Measurements from ENCODE around the gene OCA2.
"Not testable (repeated sequence)": the region's sequence is repeated elsewhere in the genome, so short reads cannot be mapped to it uniquely, and the experiment has no call there.

Gene OCA2

DNA sequence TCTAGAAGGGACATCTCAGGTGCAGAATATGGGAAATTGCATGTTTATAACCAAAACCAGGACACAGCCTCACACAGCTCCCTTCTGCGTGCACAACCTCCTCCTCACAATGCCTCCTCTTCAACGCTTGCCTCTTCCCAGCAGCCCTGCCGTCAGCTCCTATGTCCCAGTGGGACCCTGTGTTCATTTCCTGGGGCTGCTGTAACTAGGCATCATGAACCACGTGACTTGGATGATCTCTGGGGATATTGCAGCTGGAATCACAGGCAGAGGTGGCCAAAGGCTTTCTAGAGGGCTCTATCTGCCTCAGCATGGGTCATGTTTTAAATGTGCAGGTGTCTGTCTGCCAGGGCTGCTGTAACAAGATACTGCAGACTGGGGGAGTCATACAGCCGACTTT is 375.3 kb downstream of the OCA2 start:
- DNase-seq (ENCODE audit: low read depth), result no peak

DNA sequence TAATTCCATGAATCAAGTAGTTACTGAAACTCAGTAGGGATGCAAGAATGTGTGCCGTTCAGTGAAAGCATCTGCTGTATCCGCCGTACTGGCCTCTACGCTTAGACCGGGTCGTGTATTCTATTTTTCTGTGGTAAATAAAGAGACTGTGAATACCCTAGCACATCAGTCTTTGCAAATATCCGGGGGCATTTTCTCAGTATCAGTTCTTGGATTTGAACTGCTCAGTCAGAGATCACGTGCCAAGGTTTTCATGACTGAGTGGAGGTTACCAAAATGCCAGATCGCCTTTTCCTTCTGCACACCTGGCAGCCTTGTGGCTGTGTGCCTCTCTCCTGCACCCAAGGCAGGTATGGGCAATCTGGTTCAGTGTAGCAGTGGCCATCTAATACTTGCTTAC is 377.0 kb downstream of the OCA2 start:
- DNase-seq (ENCODE audit: low read depth), result no peak

DNA sequence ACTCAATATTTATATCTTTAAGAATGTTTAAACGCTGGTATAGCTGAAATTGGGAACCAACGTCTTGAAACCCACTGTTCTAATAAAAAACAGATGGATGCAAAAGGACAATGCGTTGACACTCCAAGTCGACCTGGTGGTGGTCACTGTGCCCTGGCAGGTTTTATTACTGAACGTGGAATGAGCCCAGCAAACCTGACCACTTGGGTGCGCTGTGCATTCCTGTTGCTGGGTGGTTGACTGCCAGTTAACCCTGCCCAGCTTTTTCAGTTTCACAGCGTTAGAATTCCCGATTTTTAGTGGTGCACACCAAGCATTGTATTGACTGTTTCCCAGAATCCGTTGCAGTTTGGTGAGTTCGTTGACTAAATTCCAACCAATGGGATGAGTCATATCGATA is 384.4 kb downstream of the OCA2 start:
- no peak for DNase-seq (ENCODE audit: low read depth)

DNA sequence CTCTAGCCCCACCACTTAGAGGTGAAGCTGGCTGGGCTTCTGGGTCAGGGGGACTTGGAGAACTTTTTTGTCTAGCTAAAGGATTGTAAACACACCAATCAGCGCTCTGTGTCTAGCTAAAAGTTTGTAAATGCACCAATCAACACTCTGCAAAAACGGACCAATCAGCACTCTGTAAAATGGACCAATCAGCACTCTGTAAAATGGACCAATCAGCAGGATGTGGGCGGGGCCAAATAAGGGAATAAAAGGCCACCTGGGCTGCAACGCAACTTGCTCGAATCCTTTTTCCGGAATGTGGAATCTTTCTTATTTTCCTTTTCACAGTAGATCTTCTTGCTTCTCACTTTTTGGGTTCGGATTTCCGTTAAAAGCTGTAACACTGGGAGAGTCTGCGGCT is 385.3 kb downstream of the OCA2 start:
- not testable (repeated sequence) for DNase-seq (ENCODE audit: low read depth)

DNA sequence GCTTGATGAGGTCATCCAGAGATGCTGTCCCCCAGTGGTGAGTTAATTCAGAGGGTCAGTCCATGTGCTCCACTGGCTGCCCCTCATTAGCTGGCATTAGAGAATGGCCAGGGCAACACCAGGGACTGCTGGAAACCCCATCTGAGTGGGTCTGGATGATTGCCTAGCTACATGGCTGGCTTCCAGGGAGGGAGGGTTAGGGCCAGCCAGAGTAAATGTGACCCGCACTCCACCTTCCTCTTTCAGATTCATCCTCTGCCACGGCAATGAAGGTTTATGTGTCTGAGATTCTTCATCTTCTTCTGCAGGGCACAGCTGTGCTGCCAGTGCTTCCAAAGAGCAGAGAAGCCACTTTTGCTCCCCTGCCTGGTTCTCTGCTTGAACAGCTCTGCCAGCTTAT is 391.9 kb downstream of the OCA2 start:
- DNase-seq (ENCODE audit: low read depth), result no peak

DNA sequence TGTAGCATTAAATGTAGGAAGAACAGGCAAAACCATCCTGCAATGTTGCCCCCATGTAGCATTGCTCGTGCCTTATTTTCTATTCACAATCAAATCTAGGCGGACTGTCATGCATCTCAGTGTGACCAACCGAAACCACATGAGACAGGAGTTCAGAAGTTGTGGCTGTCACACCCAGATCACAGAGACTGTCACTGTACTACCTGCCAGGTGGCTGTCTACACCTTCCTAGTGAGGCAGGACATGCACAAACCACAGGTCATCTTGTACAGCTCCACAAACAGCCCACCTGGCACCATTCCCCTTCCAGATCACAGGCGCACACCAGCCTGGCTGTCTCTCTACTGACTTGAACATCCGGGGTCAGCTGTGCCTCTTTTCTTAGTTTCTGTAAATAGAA is 392.8 kb downstream of the OCA2 start:
- DNase-seq (ENCODE audit: low read depth), result no peak

DNA sequence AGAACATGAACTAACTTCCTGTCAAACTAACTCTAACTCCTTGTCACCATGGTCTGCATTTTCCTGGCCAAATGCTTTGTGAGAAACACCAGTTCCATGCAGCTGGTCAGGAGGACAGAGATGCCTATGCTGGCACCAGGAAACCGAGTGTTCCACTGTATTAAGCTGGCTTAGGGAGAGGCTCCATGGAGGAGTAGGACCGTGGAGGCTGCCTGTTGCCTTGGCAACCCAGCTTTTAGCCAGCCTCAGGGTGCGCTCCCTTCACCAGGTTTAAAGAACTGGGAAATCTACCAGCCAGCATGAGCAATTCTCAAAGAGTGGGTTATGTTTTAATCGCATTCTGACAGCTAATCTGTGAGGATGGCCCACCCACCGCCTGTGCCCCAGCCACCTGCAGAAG is 394.1 kb downstream of the OCA2 start:
- DNase-seq (ENCODE audit: low read depth), result no peak
